ENCODE data around the gene ALX4. TPM values are rescaled to one million over a fixed set of nuclear protein-coding genes. Genes with fewer than 3 reads are reported as not detected.
A peak's percentile ranks its signal among the peaks of the same experiment; 100 is the strongest.

ALX4 gene
- polyA plus RNA-seq, 1 of the 3 experiments (the other 2 are of a cell fraction) = under 0.01 TPM

GRCh38 chr11:44315947-44316658 lies 6.2 kb upstream of the ALX4 start:
- no peaks in the 10 kb centered on the region for H3K79me2 ChIP-seq (ENCODE audit: insufficient read depth)
- 0 out of 2 replicates have a peak overlapping the region, but pooled peaks have one; percentile 18 for H2AFZ ChIP-seq (ENCODE audit: low read depth)
- H3K27me3 ChIP-seq (ENCODE audit: insufficient read depth) = peaks cover 99% of the 10 kb centered on the region
- H3K9ac ChIP-seq = no peak overlapping the region
- no peaks in the 10 kb centered on the region for H3K9me2 ChIP-seq
- no peaks in the 10 kb centered on the region for H3K36me3 ChIP-seq (replicated peaks in 1 of 2; ENCODE audit: control insufficient read depth in 1 of 2, insufficient read depth in 2 of 2, low read length in 1 of 2)
- H3K4me1 ChIP-seq (ENCODE audit: control insufficient read depth in 1 of 2, insufficient read depth in 2 of 2, low read depth in 1 of 2, low read length in 1 of 2) = peaks cover 10 to 15% of the 10 kb centered on the region in 2 experiments; a peak in 2 of 4 replicates
- peak; percentile 82 for DNase-seq
- H3K9me3 ChIP-seq = no peaks in the 10 kb centered on the region
- peak overlapping the region; percentile 86 for H3K4me2 ChIP-seq
- no peaks in the 10 kb centered on the region for H4K20me1 ChIP-seq (ENCODE audit: insufficient read depth)
- ChIA-PET POLR2A (no interaction called here), CTCF (interaction anchor here (1.4 to 3.4 kb wide), 6 partner anchors 9 to 223 kb away, joined by 3 to 18 read pairs (median 8); no protein-coding TSS in a partner anchor)
- WGBS (ENCODE audit: low lambda C conversion rate) = 4% methylated on average over 16 of the region's 63 CpGs
- TF ChIP-seq CTCF (IDR thresholded peaks at IDR 0.05) (peak; percentile 22; the same call in 1 of the 2 replicates), USF1 (IDR thresholded peaks at IDR 0.05; ENCODE audit: borderline replicate concordance, low read depth) (no peak), EZH2phosphoT487 (IDR thresholded peaks at IDR 0.05; ENCODE audit: borderline replicate concordance, low read depth) (0 out of 2 replicates have a peak, but pooled peaks have one; percentile 18), TEAD4 (IDR thresholded peaks at IDR 0.05; ENCODE audit: borderline replicate concordance, insufficient read depth) (no peak)
- H3F3A ChIP-seq (replicated peaks; ENCODE audit: insufficient read depth) = no peaks in the 10 kb centered on the region
- H3K27ac ChIP-seq (ENCODE audit: low read depth in 2 of 2, low read length in 1 of 2) = no peak overlapping the region
- peak overlapping the region; percentile 39 to 41 for H3K4me3 ChIP-seq (ENCODE audit: low read depth in 2 of 2, low read length in 1 of 2)

GRCh38 chr11:44314733-44315132 lies 4.8 kb upstream of the ALX4 start:
- peaks cover 99% of the 10 kb centered on the region for H3K27me3 ChIP-seq (ENCODE audit: insufficient read depth)
- 11% methylated on average over 2 of the region's 2 CpGs for WGBS (ENCODE audit: low lambda C conversion rate)

More at GRCh38 chr11:44314733-44315132, 4.8 kb upstream of the ALX4 start:
- Histone ChIP-seq H3K4me2 (no peak overlapping the region), H3K36me3 (replicated peaks in 1 of 2; ENCODE audit: control insufficient read depth in 1 of 2, insufficient read depth in 2 of 2, low read length in 1 of 2) (no peaks in the 10 kb centered on the region), H3K9me3 (no peaks in the 10 kb centered on the region), H4K20me1 (ENCODE audit: insufficient read depth) (no peaks in the 10 kb centered on the region), H2AFZ (ENCODE audit: low read depth) (no peak overlapping the region), H3K27ac (ENCODE audit: low read depth in 2 of 2, low read length in 1 of 2) (no peak overlapping the region), H3K79me2 (ENCODE audit: insufficient read depth) (no peaks in the 10 kb centered on the region), H3K4me3 (ENCODE audit: low read depth in 2 of 2, low read length in 1 of 2) (no peak overlapping the region), H3K9ac (no peak overlapping the region), H3F3A (replicated peaks; ENCODE audit: insufficient read depth) (no peaks in the 10 kb centered on the region), H3K9me2 (no peaks in the 10 kb centered on the region), H3K4me1 (ENCODE audit: control insufficient read depth in 1 of 2, insufficient read depth in 2 of 2, low read depth in 1 of 2, low read length in 1 of 2) (peaks cover 13 to 15% of the 10 kb centered on the region in 2 experiments; a peak in 2 of 4 replicates)
- no peak for TF ChIP-seq CHD2 (IDR thresholded peaks at IDR 0.05; ENCODE audit: low read length, partially characterized antibody)
- no peak for TF ChIP-seq IRF3 (IDR thresholded peaks at IDR 0.05; ENCODE audit: low read depth, low read length)
- no peak for TF ChIP-seq TAF1 (IDR thresholded peaks at IDR 0.05; ENCODE audit: borderline replicate concordance, low read depth, low read length)
- no peak for TF ChIP-seq FOSL2 (IDR thresholded peaks at IDR 0.05; ENCODE audit: borderline replicate concordance, low read depth)
- TF ChIP-seq USF2 (IDR thresholded peaks at IDR 0.05; ENCODE audit: borderline replicate concordance, low read depth, low read length) = no peak
- TF ChIP-seq GATA2 (CRISPR knock-in tag; IDR thresholded peaks at IDR 0.05) = no peak
- TF ChIP-seq RFX5 (IDR thresholded peaks at IDR 0.05; ENCODE audit: low read length) = no peak
- no peak for TF ChIP-seq TCF12 (IDR thresholded peaks at IDR 0.05)
- TF ChIP-seq NRF1 (IDR thresholded peaks at IDR 0.05; ENCODE audit: low read depth, low read length) = no peak
- no peak for TF ChIP-seq REST (IDR thresholded peaks at IDR 0.05; ENCODE audit: low read depth, low read length)
- no peak for TF ChIP-seq TEAD4 (IDR thresholded peaks at IDR 0.05; ENCODE audit: borderline replicate concordance, insufficient read depth)
- no peak for TF ChIP-seq RXRA (IDR thresholded peaks at IDR 0.05; ENCODE audit: borderline replicate concordance, low read depth)
- TF ChIP-seq SIN3A (IDR thresholded peaks at IDR 0.05; ENCODE audit: borderline replicate concordance, low read depth, low read length) = no peak
- TF ChIP-seq RAD21 (IDR thresholded peaks at IDR 0.05; ENCODE audit: low read length) = no peak
- CTCF ChIA-PET = interaction anchor here (0.8 to 3.3 kb wide), 4 partner anchors 16 to 302 kb away, joined by 3 to 18 read pairs (median 6); no protein-coding TSS in a partner anchor
- DNase-seq = no peak
- POLR2A ChIA-PET = no interaction called here

Measured in SK-N-SH (cell line).